HCT116 (cell line): Measurements from ENCODE around the gene ADARB1. TPM values are rescaled to one million over a fixed set of nuclear protein-coding genes. Genes with fewer than 3 reads are reported as not detected.

Experiments used
- ATAC-seq: fragments of 200-7000 bp; cut with Tn5 transposase; 2 replicates; pipeline ENCODE4 v1.9.1; 2020; ENCODE audit warnings: mild to moderate bottlenecking, moderate library complexity
- BruUV-seq: library from RNA; stranded (reverse); fragments of 400-500 nt; replicated peaks from 2 replicates; lab custom pipeline; 2021; lab: Mats Ljungman, UMichigan
- CTCF ChIA-PET: fragments of 300-600 bp; sonication (Branson Sonifier 250); formaldehyde crosslinking; loops from one replicate; lab custom pipeline; 2021; ENCODE audit warnings: antibody characterized with exemption; lab: Charles Lee
- POLR2A ChIA-PET: fragments of 300-600, 350-600 bp; sonication (Branson Sonifier 250); formaldehyde crosslinking; loops from one replicate; lab custom pipeline; 2021; ENCODE audit warnings: antibody characterized with exemption; lab: Charles Lee
- RAD21 ChIA-PET, 2 experiments: fragments of 300-600 bp; sonication (Branson Sonifier 250); formaldehyde crosslinking; loops; one replicate each; lab custom pipeline; 2023; ENCODE audit warnings: low total read pairs in 2 of 2; ENCODE audit not compliant: uncharacterized antibody in 2 of 2, unreplicated experiment in 2 of 2, low non-redundant PET in 1 of 2; lab: Charles Lee
- DNase-seq: peaks from one replicate; pipeline ENCODE4 v3.0.0-alpha.2; 2010; ENCODE audit warnings: low read depth, low spot score
- H2AFZ ChIP-seq: fragments of 200-600 bp; shearing (Covaris generic), sonication (generic); 2 replicates; pipeline ENCODE4 v1.6.1; 2017; ENCODE audit warnings: low read depth, mixed run types, mixed read lengths, antibody characterized with exemption, low read length; ENCODE audit not compliant: poor library complexity, severe bottlenecking
- H3K27ac ChIP-seq: 2 replicates; pipeline ENCODE4 v1.5.1; 2012; ENCODE audit warnings: low read depth, low read length
- H3K27me3 ChIP-seq: fragments of 200-600 bp; sonication (generic); 2 replicates; pipeline ENCODE4 v1.6.1; 2016; ENCODE audit warnings: mixed run types, low read length, mixed read lengths; ENCODE audit not compliant: insufficient read depth
- H3K36me3 ChIP-seq, 2 experiments: fragments of 200-500 bp in 1 of 2; fragments of 200-600 bp in 1 of 2; sonication (Bioruptor generic) in 1 of 2; sonication (generic) in 1 of 2; 2 replicates each; pipeline versions ENCODE4 v1.5.1 to v1.6.1; 2014 to 2016; ENCODE audit warnings: low read length in 2 of 2, inconsistent platforms in 1 of 2, mixed read lengths in 1 of 2, mixed run types in 1 of 2; ENCODE audit not compliant: insufficient read depth in 2 of 2, control insufficient read depth in 1 of 2
- H3K4me1 ChIP-seq, 2 experiments: fragments of 200-600 bp in 1 of 2; sonication (generic) in 1 of 2; 2 replicates each; pipeline versions ENCODE4 v1.5.1 to v1.6.1; 2012 to 2017; ENCODE audit warnings: low read length in 2 of 2, inconsistent platforms in 1 of 2, mild to moderate bottlenecking in 1 of 2, mixed read lengths in 1 of 2, mixed run types in 1 of 2, moderate library complexity in 1 of 2; ENCODE audit not compliant: insufficient read depth in 2 of 2, control insufficient read depth in 1 of 2
- H3K4me2 ChIP-seq: fragments of 200-600 bp; sonication (generic); 2 replicates; pipeline ENCODE4 v1.6.1; 2017; ENCODE audit warnings: mixed run types, low read length, mixed read lengths
- H3K4me3 ChIP-seq, 2 experiments: fragments of 200-600 bp in 1 of 2; sonication (generic) in 1 of 2; replicated peaks in 1 of 2; 2 replicates each; pipeline ENCODE4 v1.5.1; 2011 to 2016; ENCODE audit warnings: low read length in 2 of 2, control low read depth in 1 of 2, low read depth in 1 of 2, mild to moderate bottlenecking in 1 of 2, mixed read lengths in 1 of 2, mixed run types in 1 of 2
- H3K79me2 ChIP-seq: fragments of 200-600 bp; sonication (generic); 2 replicates; pipeline ENCODE4 v1.6.1; 2017; ENCODE audit warnings: mild to moderate bottlenecking, mixed run types, low read length, moderate library complexity, mixed read lengths; ENCODE audit not compliant: insufficient read depth
- H3K9ac ChIP-seq: fragments of 200-600 bp; sonication (generic); 2 replicates; pipeline ENCODE4 v1.6.1; 2016; ENCODE audit warnings: low read length, mixed read lengths
- H3K9me2 ChIP-seq: fragments of 200-600 bp; sonication (generic), shearing (Covaris generic); 2 replicates; pipeline ENCODE4 v1.6.1; 2017; ENCODE audit warnings: mixed run types, mild to moderate bottlenecking, moderate library complexity; ENCODE audit not compliant: insufficient read depth
- H3K9me3 ChIP-seq, 2 experiments: fragments of 200-500 bp in 1 of 2; fragments of 200-600 bp in 1 of 2; sonication (Bioruptor generic) in 1 of 2; sonication (generic) in 1 of 2; 2 replicates each; pipeline ENCODE4 v1.6.1; 2014 to 2017; ENCODE audit warnings: low read length in 2 of 2, mixed read lengths in 2 of 2, inconsistent platforms in 1 of 2, low read depth in 1 of 2, mild to moderate bottlenecking in 1 of 2, mixed run types in 1 of 2, moderate library complexity in 1 of 2; ENCODE audit not compliant: control insufficient read depth in 1 of 2, insufficient read depth in 1 of 2
- H4K20me1 ChIP-seq: fragments of 200-600 bp; sonication (generic), shearing (Covaris generic); 2 replicates; pipeline ENCODE4 v1.6.1; 2017; ENCODE audit warnings: mixed run types, mild to moderate bottlenecking, moderate library complexity; ENCODE audit not compliant: insufficient read depth
- ATF3 ChIP-seq: IDR thresholded peaks from 2 replicates; pipeline ENCODE4 v1.6.1; 2012
- CEBPB ChIP-seq: IDR thresholded peaks from 2 replicates; pipeline ENCODE4 v1.6.1; 2012; ENCODE audit warnings: low read depth
- EGR1 ChIP-seq: IDR thresholded peaks from 2 replicates; pipeline ENCODE4 v1.6.1; 2012; ENCODE audit warnings: low read depth
- ELF1 ChIP-seq: IDR thresholded peaks from 2 replicates; pipeline ENCODE4 v1.6.1; 2012; ENCODE audit warnings: low read depth, borderline replicate concordance
- EZH2 ChIP-seq: fragments of 200-600 bp; sonication (generic); IDR thresholded peaks from 2 replicates; pipeline ENCODE4 v1.6.1; 2017; ENCODE audit warnings: antibody characterized with exemption, mixed run types
- EZH2phosphoT487 ChIP-seq: fragments of 200-600 bp; IDR thresholded peaks from 2 replicates; pipeline ENCODE4 v1.6.1; 2018; ENCODE audit warnings: antibody characterized with exemption, borderline replicate concordance
- FOSL1 ChIP-seq: IDR thresholded peaks from 2 replicates; pipeline ENCODE4 v1.6.1; 2012; ENCODE audit warnings: low read depth
- JUND ChIP-seq: IDR thresholded peaks from 2 replicates; pipeline ENCODE4 v1.6.1; 2012
- POLR2A ChIP-seq: IDR thresholded peaks from 2 replicates; pipeline ENCODE4 v1.7.0; 2011; ENCODE audit warnings: borderline replicate concordance; ENCODE audit not compliant: insufficient read depth, insufficient read length; ENCODE audit errors: extremely low read depth
- POLR2AphosphoS5 ChIP-seq: IDR thresholded peaks from 2 replicates; pipeline ENCODE4 v1.6.1; 2011; ENCODE audit warnings: mild to moderate bottlenecking, low read depth, low read length, moderate library complexity
- REST ChIP-seq: IDR thresholded peaks from 2 replicates; pipeline ENCODE4 v1.6.1; 2012; ENCODE audit warnings: low read depth
- SIN3A ChIP-seq: IDR thresholded peaks from 2 replicates; pipeline ENCODE4 v1.6.1; 2012; ENCODE audit warnings: low read depth
- SP1 ChIP-seq: IDR thresholded peaks from 2 replicates; pipeline ENCODE4 v1.6.1; 2012; ENCODE audit warnings: low read depth
- TCF7L2 ChIP-seq: IDR thresholded peaks from 2 replicates; pipeline ENCODE4 v1.7.0; 2011; ENCODE audit warnings: borderline replicate concordance, inconsistent platforms; ENCODE audit not compliant: insufficient read depth, insufficient read length; ENCODE audit errors: extremely low read depth
- YY1 ChIP-seq: IDR thresholded peaks from 2 replicates; pipeline ENCODE4 v1.6.1; 2011; ENCODE audit warnings: low read length, low read depth, moderate library complexity, mild to moderate bottlenecking; ENCODE audit not compliant: insufficient replicate concordance; ENCODE audit errors: extremely low read depth
- ZBTB33 ChIP-seq: IDR thresholded peaks from 2 replicates; pipeline ENCODE4 v1.6.1; 2011; ENCODE audit warnings: mild to moderate bottlenecking, low read length, moderate library complexity; ENCODE audit not compliant: insufficient replicate concordance; ENCODE audit errors: extremely low read depth
- ZFX ChIP-seq: fragments of 450-650 bp; IDR thresholded peaks from 2 replicates; pipeline ENCODE4 v1.6.1; 2017
- ZNF274 ChIP-seq: fragments of 200-500 bp; sonication (Bioruptor generic); IDR thresholded peaks from 2 replicates; pipeline ENCODE4 v1.6.1; 2014; ENCODE audit warnings: mild to moderate bottlenecking, low read depth, low read length, inconsistent platforms
- intact Hi-C: fragments of 100-400 bp; cut with micrococcal nuclease; formaldehyde crosslinking; loops from 2 replicates; pipeline ENCODE4 v1.10.0; 2022
- total RNA-seq: library from RNA; stranded (reverse); gene quantifications from one replicate; pipeline ENCODE4 v1.2.1, GENCODE V29; 2021; ENCODE audit not compliant: unreplicated experiment
- TF ChIP-seq, protein P1 (sequence below), 3 experiments: fragments of 200-600 bp in 1 of 3; sonication (generic) in 1 of 3; IDR thresholded peaks in 2 of 3; conservative IDR thresholded peaks in 1 of 3; 2 replicates each; pipeline ENCODE4 v1.5.1; 2012 to 2017; ENCODE audit warnings: low read depth in 2 of 3, low read length in 2 of 3, antibody characterized with exemption in 1 of 3, borderline replicate concordance in 1 of 3, control low read depth in 1 of 3, mild to moderate bottlenecking in 1 of 3, mixed read lengths in 1 of 3, mixed run types in 1 of 3, moderate library complexity in 1 of 3; ENCODE audit not compliant: insufficient read depth in 1 of 3
- TF ChIP-seq, protein P2 (sequence below): IDR thresholded peaks from 2 replicates; pipeline ENCODE4 v1.6.1; 2012

Gene ADARB1
- total RNA-seq, 1 experiment from 2014 or later: 13.5 TPM

DNA sequence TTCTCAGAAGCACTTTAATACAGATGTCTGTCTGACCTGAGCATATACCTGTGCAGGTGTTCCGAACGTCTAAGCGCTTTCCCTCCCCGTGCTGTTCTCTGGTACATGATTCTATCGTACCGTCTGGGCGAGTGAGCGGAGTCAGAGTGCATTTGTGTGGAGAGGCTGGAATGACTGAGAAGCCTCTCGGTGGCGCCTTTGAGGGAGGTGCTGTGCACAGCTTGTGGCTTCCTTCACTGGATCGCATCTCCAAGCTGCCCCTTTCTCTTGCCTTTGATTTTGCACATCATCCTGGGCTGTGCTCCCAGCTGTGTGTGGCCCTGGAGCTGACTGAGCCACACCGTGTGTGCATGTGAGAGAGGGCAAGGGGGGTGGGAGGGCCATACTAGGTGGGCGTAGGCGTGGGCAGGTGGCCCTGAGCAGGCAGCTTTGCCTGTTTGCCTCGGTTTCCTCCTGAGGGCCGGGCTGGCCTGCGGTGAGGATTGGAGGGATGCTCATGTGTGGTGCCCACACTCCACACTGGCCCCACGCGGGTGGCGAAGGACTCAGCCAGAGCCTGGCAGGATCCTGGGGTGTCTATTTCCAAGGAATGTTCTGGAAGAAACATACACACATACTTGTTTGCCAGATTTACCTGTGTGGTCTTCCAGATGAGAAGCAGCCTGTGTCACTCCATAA lies 105.3 kb downstream of the ADARB1 start:
- Histone ChIP-seq H2AFZ (no peak overlapping the region), H3K36me3 (0 out of 4 replicates have a peak, but pooled peaks cover 0 to 2% of the 10 kb centered on the region in 2 experiments), H3K27me3 (no peaks in the 10 kb centered on the region), H4K20me1 (no peaks in the 10 kb centered on the region), H3K4me1 (no peaks in the 10 kb centered on the region), H3K4me2 (no peak overlapping the region), H3K9me3 (no peaks in the 10 kb centered on the region), H3K4me3 (no peak overlapping the region), H3K79me2 (no peaks in the 10 kb centered on the region), H3K9ac (no peak overlapping the region), H3K9me2 (no peaks in the 10 kb centered on the region), H3K27ac (no peak overlapping the region)
- no TSS peak for BruUV-seq
- ChIA-PET POLR2A (no interaction called here), CTCF (no interaction called here), RAD21 (no interaction called here)
- no peak for ATAC-seq
- no peak for TF ChIP-seq POLR2AphosphoS5
- TF ChIP-seq SIN3A: no peak
- no peak for TF ChIP-seq FOSL1
- TF ChIP-seq CEBPB: no peak
- no peak for TF ChIP-seq JUND
- no peak for TF ChIP-seq ATF3
- no peak for TF ChIP-seq POLR2A
- no peak for TF ChIP-seq REST
- no peak for TF ChIP-seq EZH2
- no peak for TF ChIP-seq TCF7L2
- TF ChIP-seq EGR1: no peak
- TF ChIP-seq EZH2phosphoT487: no peak
- TF ChIP-seq ZNF274: no peak
- TF ChIP-seq ELF1: no peak
- no peak for TF ChIP-seq ZBTB33
- TF ChIP-seq, protein P1, sequence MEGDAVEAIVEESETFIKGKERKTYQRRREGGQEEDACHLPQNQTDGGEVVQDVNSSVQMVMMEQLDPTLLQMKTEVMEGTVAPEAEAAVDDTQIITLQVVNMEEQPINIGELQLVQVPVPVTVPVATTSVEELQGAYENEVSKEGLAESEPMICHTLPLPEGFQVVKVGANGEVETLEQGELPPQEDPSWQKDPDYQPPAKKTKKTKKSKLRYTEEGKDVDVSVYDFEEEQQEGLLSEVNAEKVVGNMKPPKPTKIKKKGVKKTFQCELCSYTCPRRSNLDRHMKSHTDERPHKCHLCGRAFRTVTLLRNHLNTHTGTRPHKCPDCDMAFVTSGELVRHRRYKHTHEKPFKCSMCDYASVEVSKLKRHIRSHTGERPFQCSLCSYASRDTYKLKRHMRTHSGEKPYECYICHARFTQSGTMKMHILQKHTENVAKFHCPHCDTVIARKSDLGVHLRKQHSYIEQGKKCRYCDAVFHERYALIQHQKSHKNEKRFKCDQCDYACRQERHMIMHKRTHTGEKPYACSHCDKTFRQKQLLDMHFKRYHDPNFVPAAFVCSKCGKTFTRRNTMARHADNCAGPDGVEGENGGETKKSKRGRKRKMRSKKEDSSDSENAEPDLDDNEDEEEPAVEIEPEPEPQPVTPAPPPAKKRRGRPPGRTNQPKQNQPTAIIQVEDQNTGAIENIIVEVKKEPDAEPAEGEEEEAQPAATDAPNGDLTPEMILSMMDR (IDR thresholded peaks at IDR 0.05 in 2 of 3, conservative IDR thresholded peaks at IDR 0.05 in 1 of 3; ENCODE audit: borderline replicate concordance in 1 of 3, insufficient read depth in 1 of 3, low read depth in 2 of 3, low read length in 2 of 3): no peak
- TF ChIP-seq, protein P2, sequence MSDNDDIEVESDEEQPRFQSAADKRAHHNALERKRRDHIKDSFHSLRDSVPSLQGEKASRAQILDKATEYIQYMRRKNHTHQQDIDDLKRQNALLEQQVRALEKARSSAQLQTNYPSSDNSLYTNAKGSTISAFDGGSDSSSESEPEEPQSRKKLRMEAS: no peak
- TF ChIP-seq YY1: no peak
- TF ChIP-seq ZFX: no peak
- TF ChIP-seq SP1: no peak
- no peak for DNase-seq
- intact Hi-C loops: no loop called here
